GM23338 (cell line): ENCODE measurements around the gene SCOC. TPM values are rescaled to one million over a fixed set of nuclear protein-coding genes. Genes with fewer than 3 reads are reported as not detected.

ENCODE experiments used
- ATAC-seq: fragments of 200-7000 bp; cut with Tn5 transposase; 3 replicates; pipeline ENCODE4 v1.9.1; 2020
- DNase-seq: peaks from one replicate; pipeline ENCODE4 v3.0.0-alpha.2; 2015; ENCODE audit warnings: low spot score
- H2AFZ ChIP-seq: fragments of 200-600 bp; sonication (generic); 2 replicates; pipeline ENCODE4 v1.8.0; 2016; ENCODE audit warnings: antibody characterized with exemption, mild to moderate bottlenecking, moderate library complexity
- H3F3A ChIP-seq: fragments of 200-600 bp; sonication (generic); replicated peaks from 2 replicates; pipeline ENCODE4 v1.8.0; 2017; ENCODE audit warnings: antibody characterized with exemption, mixed run types, low read depth
- H3K27ac ChIP-seq: fragments of 200-600 bp; sonication (generic); 2 replicates; pipeline ENCODE4 v1.6.1; 2016; ENCODE audit warnings: low read depth
- H3K27me3 ChIP-seq: fragments of 200-600 bp; sonication (generic); 2 replicates; pipeline ENCODE4 v1.8.0; 2016; ENCODE audit warnings: mild to moderate bottlenecking, mixed run types, moderate library complexity; ENCODE audit not compliant: insufficient read depth
- H3K36me3 ChIP-seq: fragments of 200-600 bp; sonication (generic); 2 replicates; pipeline ENCODE4 v1.8.0; 2016; ENCODE audit warnings: mild to moderate bottlenecking; ENCODE audit not compliant: insufficient read depth
- H3K4me1 ChIP-seq: fragments of 200-600 bp; sonication (generic); 2 replicates; pipeline ENCODE4 v1.8.0; 2016; ENCODE audit warnings: mild to moderate bottlenecking, moderate library complexity; ENCODE audit not compliant: insufficient read depth
- H3K4me2 ChIP-seq: fragments of 200-600 bp; sonication (generic); 2 replicates; pipeline ENCODE4 v1.7.1; 2017; ENCODE audit warnings: mixed run types
- H3K4me3 ChIP-seq: fragments of 200-600 bp; sonication (generic); 2 replicates; pipeline ENCODE4 v1.6.1; 2016; ENCODE audit warnings: mixed run types
- H3K79me2 ChIP-seq: fragments of 200-600 bp; sonication (generic); replicated peaks from 2 replicates; pipeline ENCODE4 v1.8.0; 2017; ENCODE audit warnings: mild to moderate bottlenecking; ENCODE audit not compliant: insufficient read depth
- H3K9me2 ChIP-seq: fragments of 200-600 bp; sonication (generic); 2 replicates; pipeline ENCODE4 v1.8.0; 2017; ENCODE audit not compliant: insufficient read depth
- H4K20me1 ChIP-seq: fragments of 200-600 bp; sonication (generic); replicated peaks from 2 replicates; pipeline ENCODE4 v1.8.0; 2017; ENCODE audit warnings: mild to moderate bottlenecking; ENCODE audit not compliant: insufficient read depth
- H3K27ac Mint-ChIP-seq: 2 replicates; pipeline ENCODE4 v1.8.0; 2020; ENCODE audit warnings: inconsistent platforms, mild to moderate bottlenecking, moderate library complexity, mixed read lengths
- H3K27me3 Mint-ChIP-seq: 3 replicates; pipeline ENCODE4 v1.8.0; 2022; ENCODE audit warnings: low read depth, mild to moderate bottlenecking, moderate library complexity, mixed read lengths, inconsistent platforms; ENCODE audit not compliant: insufficient read depth, poor library complexity
- H3K36me3 Mint-ChIP-seq: 3 replicates; pipeline ENCODE4 v1.8.0; 2021; ENCODE audit warnings: low read depth, mild to moderate bottlenecking, inconsistent platforms, moderate library complexity, mixed read lengths
- H3K4me1 Mint-ChIP-seq: 3 replicates; pipeline ENCODE4 v1.8.0; 2020; ENCODE audit warnings: mild to moderate bottlenecking, inconsistent platforms, mixed read lengths
- H3K4me3 Mint-ChIP-seq: 3 replicates; pipeline ENCODE4 v1.8.0; 2021; ENCODE audit warnings: moderate library complexity, mild to moderate bottlenecking, inconsistent platforms, mixed read lengths
- H3K9me3 Mint-ChIP-seq: 3 replicates; pipeline ENCODE4 v1.8.0; 2020; ENCODE audit warnings: moderate library complexity, mild to moderate bottlenecking, inconsistent platforms, mixed read lengths
- CREB1 ChIP-seq: fragments of 250-450 bp; sonication (Bioruptor Pico); IDR thresholded peaks from 2 replicates; pipeline ENCODE4 v1.5.0; 2020; ENCODE audit warnings: low read depth, mild to moderate bottlenecking, moderate library complexity
- EZH2 ChIP-seq: fragments of 200-600 bp; sonication (generic); IDR thresholded peaks from one replicate; pipeline ENCODE4 v1.8.0; 2017; ENCODE audit warnings: antibody characterized with exemption, mild to moderate bottlenecking, low read depth; ENCODE audit not compliant: unreplicated experiment
- EZH2phosphoT487 ChIP-seq: fragments of 200-600 bp; sonication (generic); IDR thresholded peaks from one replicate; pipeline ENCODE4 v1.8.1; 2018; ENCODE audit warnings: antibody characterized with exemption; ENCODE audit not compliant: unreplicated experiment
- JUNB ChIP-seq: IDR thresholded peaks from one replicate; pipeline ENCODE4 v1.6.1; 2016; ENCODE audit warnings: antibody characterized with exemption; ENCODE audit not compliant: unreplicated experiment
- NANOG ChIP-seq: IDR thresholded peaks from 2 replicates; pipeline ENCODE4 v1.6.1; 2016; ENCODE audit warnings: antibody characterized with exemption, borderline replicate concordance
- POLR2AphosphoS5 ChIP-seq: IDR thresholded peaks from 2 replicates; pipeline ENCODE4 v1.6.1; 2016; ENCODE audit warnings: antibody characterized with exemption, low read depth
- STAT1 ChIP-seq: IDR thresholded peaks from one replicate; pipeline ENCODE4 v1.6.1; 2016; ENCODE audit warnings: antibody characterized with exemption; ENCODE audit not compliant: unreplicated experiment
- ZNF114 ChIP-seq: fragments of 250-450 bp; sonication (Bioruptor Pico); IDR thresholded peaks from 2 replicates; pipeline ENCODE4 v1.5.0; 2020; ENCODE audit warnings: mild to moderate bottlenecking, moderate library complexity
- ZNF331 ChIP-seq: fragments of 250-450 bp; sonication (Bioruptor Pico); IDR thresholded peaks from 2 replicates; pipeline ENCODE4 v1.5.0; 2020; ENCODE audit warnings: low read depth, mild to moderate bottlenecking, moderate library complexity
- polyA plus RNA-seq: library from polyadenylated mRNA; unstranded; fragments of >200 nt; fragmentation: Nextera tagmentation; extraction: Ambion mirVana; gene quantifications from 2 replicates; pipeline ENCODE4 v1.2.1, GENCODE V29; 2016
- total RNA-seq: library from RNA; depleted of rRNA; stranded (reverse); fragments of >200 nt; shearing (Covaris generic); gene quantifications from 2 replicates; pipeline ENCODE4 v1.2.3, GENCODE V29; 2014
- TF ChIP-seq, protein P1 (sequence below): fragments of 250-450 bp; sonication (Bioruptor Pico); IDR thresholded peaks from 2 replicates; pipeline ENCODE4 v1.5.0; 2020; ENCODE audit warnings: mild to moderate bottlenecking, moderate library complexity
- TF ChIP-seq, protein P2 (sequence below), 2 experiments: fragments of 200-600 bp in 1 of 2; sonication (generic) in 1 of 2; conservative IDR thresholded peaks; 2 replicates each; pipeline versions ENCODE4 v1.5.1 to v1.6.1; 2016 to 2017; ENCODE audit warnings: antibody characterized with exemption in 2 of 2, low read depth in 2 of 2, mild to moderate bottlenecking in 2 of 2, moderate library complexity in 1 of 2
- TF ChIP-seq, protein P3 (sequence below): IDR thresholded peaks from one replicate; pipeline ENCODE4 v1.6.1; 2018; ENCODE audit warnings: antibody characterized with exemption; ENCODE audit not compliant: unreplicated experiment

SCOC gene
- total and polyA plus RNA-seq, 2 experiments from 2014 or later = 47.2 to 59.5 TPM

DNA sequence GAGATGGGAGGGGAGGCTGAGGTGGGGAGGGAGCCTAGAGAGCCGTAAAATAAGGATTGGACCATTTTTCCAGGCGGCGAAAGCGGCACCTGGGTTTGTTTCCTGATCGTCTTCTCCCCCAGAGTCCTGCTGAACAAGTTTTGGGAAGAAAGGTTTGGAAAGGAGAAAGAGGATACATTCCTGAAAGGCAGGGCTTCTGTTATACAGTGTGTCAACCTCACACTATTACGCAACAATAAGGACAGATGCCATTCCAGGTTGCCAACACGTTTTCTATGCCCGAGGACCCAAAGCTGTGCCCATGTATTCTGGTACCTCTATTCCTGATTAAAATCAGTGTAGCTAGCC lies 658 bp downstream of the SCOC start (continued):
- TF ChIP-seq, protein P1, sequence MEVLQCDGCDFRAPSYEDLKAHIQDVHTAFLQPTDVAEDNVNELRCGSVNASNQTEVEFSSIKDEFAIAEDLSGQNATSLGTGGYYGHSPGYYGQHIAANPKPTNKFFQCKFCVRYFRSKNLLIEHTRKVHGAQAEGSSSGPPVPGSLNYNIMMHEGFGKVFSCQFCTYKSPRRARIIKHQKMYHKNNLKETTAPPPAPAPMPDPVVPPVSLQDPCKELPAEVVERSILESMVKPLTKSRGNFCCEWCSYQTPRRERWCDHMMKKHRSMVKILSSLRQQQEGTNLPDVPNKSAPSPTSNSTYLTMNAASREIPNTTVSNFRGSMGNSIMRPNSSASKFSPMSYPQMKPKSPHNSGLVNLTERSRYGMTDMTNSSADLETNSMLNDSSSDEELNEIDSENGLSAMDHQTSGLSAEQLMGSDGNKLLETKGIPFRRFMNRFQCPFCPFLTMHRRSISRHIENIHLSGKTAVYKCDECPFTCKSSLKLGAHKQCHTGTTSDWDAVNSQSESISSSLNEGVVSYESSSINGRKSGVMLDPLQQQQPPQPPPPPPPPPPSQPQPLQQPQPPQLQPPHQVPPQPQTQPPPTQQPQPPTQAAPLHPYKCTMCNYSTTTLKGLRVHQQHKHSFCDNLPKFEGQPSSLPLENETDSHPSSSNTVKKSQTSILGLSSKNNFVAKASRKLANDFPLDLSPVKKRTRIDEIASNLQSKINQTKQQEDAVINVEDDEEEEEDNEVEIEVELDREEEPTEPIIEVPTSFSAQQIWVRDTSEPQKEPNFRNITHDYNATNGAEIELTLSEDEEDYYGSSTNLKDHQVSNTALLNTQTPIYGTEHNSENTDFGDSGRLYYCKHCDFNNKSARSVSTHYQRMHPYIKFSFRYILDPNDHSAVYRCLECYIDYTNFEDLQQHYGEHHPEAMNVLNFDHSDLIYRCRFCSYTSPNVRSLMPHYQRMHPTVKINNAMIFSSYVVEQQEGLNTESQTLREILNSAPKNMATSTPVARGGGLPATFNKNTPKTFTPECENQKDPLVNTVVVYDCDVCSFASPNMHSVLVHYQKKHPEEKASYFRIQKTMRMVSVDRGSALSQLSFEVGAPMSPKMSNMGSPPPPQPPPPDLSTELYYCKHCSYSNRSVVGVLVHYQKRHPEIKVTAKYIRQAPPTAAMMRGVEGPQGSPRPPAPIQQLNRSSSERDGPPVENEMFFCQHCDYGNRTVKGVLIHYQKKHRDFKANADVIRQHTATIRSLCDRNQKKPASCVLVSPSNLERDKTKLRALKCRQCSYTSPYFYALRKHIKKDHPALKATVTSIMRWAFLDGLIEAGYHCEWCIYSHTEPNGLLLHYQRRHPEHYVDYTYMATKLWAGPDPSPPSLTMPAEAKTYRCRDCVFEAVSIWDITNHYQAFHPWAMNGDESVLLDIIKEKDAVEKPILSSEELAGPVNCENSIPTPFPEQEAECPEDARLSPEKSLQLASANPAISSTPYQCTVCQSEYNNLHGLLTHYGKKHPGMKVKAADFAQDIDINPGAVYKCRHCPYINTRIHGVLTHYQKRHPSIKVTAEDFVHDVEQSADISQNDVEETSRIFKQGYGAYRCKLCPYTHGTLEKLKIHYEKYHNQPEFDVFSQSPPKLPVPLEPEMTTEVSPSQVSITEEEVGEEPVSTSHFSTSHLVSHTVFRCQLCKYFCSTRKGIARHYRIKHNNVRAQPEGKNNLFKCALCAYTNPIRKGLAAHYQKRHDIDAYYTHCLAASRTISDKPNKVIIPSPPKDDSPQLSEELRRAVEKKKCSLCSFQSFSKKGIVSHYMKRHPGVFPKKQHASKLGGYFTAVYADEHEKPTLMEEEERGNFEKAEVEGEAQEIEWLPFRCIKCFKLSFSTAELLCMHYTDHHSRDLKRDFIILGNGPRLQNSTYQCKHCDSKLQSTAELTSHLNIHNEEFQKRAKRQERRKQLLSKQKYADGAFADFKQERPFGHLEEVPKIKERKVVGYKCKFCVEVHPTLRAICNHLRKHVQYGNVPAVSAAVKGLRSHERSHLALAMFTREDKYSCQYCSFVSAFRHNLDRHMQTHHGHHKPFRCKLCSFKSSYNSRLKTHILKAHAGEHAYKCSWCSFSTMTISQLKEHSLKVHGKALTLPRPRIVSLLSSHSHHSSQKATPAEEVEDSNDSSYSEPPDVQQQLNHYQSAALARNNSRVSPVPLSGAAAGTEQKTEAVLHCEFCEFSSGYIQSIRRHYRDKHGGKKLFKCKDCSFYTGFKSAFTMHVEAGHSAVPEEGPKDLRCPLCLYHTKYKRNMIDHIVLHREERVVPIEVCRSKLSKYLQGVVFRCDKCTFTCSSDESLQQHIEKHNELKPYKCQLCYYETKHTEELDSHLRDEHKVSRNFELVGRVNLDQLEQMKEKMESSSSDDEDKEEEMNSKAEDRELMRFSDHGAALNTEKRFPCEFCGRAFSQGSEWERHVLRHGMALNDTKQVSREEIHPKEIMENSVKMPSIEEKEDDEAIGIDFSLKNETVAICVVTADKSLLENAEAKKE = no peak
- TF ChIP-seq EZH2 (no peak), EZH2phosphoT487 (no peak), NANOG (no peak), POLR2AphosphoS5 (no peak), JUNB (no peak), ZNF114 (CRISPR knock-in tag) (no peak)

DNA sequence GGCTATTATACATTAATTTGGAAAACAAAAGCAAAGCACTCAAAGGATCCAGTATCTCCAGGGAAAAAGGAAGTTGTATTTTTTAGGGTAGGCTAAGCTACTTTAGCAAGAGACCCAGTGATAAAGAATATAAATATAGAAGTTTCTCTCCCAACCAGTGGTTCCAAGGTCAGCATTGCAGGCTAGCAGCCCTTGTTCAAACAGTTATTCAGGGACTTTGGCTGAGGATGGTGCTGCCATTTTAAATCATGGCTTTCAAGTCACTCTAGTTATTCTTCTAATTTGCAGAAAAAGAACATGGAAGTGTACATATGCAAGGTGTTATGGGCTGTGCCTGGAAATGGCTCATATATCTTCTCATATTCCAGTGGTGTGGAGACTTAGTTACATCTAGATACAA lies 9.3 kb downstream of the SCOC start:
- Histone ChIP-seq H2AFZ (no peak overlapping the region), H3K27me3 (no peaks in the 10 kb centered on the region), H4K20me1 (no peaks in the 10 kb centered on the region; the same call in 1 of the 2 replicates), H3F3A (no peaks in the 10 kb centered on the region), H3K79me2 (peaks cover 18% of the 10 kb centered on the region), H3K27ac (no peak overlapping the region), H3K4me1 (no peaks in the 10 kb centered on the region), H3K4me2 (no peak overlapping the region), H3K36me3 (no peaks in the 10 kb centered on the region), H3K4me3 (no peak overlapping the region), H3K9me2 (no peaks in the 10 kb centered on the region)
- ATAC-seq (no peak), DNase-seq (no peak)
- Mint-ChIP-seq H3K4me1 (no peaks in the 10 kb centered on the region; the same call in 2 of the 3 replicates), H3K4me3 (no peak overlapping the region), H3K27ac (no peak overlapping the region), H3K9me3 (no peaks in the 10 kb centered on the region), H3K27me3 (no peaks in the 10 kb centered on the region), H3K36me3 (no peaks in the 10 kb centered on the region; the same call in 2 of the 3 replicates)
- no peak for TF ChIP-seq ZNF331 (CRISPR knock-in tag)
- TF ChIP-seq, protein P2, sequence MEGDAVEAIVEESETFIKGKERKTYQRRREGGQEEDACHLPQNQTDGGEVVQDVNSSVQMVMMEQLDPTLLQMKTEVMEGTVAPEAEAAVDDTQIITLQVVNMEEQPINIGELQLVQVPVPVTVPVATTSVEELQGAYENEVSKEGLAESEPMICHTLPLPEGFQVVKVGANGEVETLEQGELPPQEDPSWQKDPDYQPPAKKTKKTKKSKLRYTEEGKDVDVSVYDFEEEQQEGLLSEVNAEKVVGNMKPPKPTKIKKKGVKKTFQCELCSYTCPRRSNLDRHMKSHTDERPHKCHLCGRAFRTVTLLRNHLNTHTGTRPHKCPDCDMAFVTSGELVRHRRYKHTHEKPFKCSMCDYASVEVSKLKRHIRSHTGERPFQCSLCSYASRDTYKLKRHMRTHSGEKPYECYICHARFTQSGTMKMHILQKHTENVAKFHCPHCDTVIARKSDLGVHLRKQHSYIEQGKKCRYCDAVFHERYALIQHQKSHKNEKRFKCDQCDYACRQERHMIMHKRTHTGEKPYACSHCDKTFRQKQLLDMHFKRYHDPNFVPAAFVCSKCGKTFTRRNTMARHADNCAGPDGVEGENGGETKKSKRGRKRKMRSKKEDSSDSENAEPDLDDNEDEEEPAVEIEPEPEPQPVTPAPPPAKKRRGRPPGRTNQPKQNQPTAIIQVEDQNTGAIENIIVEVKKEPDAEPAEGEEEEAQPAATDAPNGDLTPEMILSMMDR (conservative IDR thresholded peaks at IDR 0.05; ENCODE audit: low read depth in 2 of 2) = no peak
- TF ChIP-seq, protein P3, sequence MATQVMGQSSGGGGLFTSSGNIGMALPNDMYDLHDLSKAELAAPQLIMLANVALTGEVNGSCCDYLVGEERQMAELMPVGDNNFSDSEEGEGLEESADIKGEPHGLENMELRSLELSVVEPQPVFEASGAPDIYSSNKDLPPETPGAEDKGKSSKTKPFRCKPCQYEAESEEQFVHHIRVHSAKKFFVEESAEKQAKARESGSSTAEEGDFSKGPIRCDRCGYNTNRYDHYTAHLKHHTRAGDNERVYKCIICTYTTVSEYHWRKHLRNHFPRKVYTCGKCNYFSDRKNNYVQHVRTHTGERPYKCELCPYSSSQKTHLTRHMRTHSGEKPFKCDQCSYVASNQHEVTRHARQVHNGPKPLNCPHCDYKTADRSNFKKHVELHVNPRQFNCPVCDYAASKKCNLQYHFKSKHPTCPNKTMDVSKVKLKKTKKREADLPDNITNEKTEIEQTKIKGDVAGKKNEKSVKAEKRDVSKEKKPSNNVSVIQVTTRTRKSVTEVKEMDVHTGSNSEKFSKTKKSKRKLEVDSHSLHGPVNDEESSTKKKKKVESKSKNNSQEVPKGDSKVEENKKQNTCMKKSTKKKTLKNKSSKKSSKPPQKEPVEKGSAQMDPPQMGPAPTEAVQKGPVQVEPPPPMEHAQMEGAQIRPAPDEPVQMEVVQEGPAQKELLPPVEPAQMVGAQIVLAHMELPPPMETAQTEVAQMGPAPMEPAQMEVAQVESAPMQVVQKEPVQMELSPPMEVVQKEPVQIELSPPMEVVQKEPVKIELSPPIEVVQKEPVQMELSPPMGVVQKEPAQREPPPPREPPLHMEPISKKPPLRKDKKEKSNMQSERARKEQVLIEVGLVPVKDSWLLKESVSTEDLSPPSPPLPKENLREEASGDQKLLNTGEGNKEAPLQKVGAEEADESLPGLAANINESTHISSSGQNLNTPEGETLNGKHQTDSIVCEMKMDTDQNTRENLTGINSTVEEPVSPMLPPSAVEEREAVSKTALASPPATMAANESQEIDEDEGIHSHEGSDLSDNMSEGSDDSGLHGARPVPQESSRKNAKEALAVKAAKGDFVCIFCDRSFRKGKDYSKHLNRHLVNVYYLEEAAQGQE = no peak
- no peak for TF ChIP-seq CREB1 (CRISPR knock-in tag)
- TF ChIP-seq POLR2AphosphoS5 = no peak
- no peak for TF ChIP-seq STAT1
- no peak for TF ChIP-seq EZH2phosphoT487
